ENCODE results near the gene TGFBR3L.

- no peak for TF ChIP-seq CTCF (IDR thresholded peaks at IDR 0.05; ENCODE audit: extremely low read depth in 1 of 2, insufficient read depth in 1 of 2, low read depth in 1 of 2, low read length in 2 of 2)
- no peak for TF ChIP-seq EZH2 (IDR thresholded peaks at IDR 0.05; ENCODE audit: borderline replicate concordance, low read depth, low read length, severe bottlenecking)
- TF ChIP-seq POLR2A (IDR thresholded peaks at IDR 0.05; ENCODE audit: low read depth, low read length) = no peak
- TF ChIP-seq GATA2 (IDR thresholded peaks at IDR 0.05; ENCODE audit: insufficient read depth, insufficient read length, low read depth, low read length) = no peak
- no peak for TF ChIP-seq POLR2AphosphoS5 (IDR thresholded peaks at IDR 0.05; ENCODE audit: insufficient read depth, low read depth, low read length)
- TF ChIP-seq MYC (IDR thresholded peaks at IDR 0.05; ENCODE audit: low read depth, low read length) = no peak
Measured at GRCh38 chr19:7914099-7914498, 531 bp upstream of the TGFBR3L start.
